Endothelial cell (in vitro differentiated cells): ENCODE data around the gene HLA-DQB1. TPM values are rescaled to one million over a fixed set of nuclear protein-coding genes. Genes with fewer than 3 reads are reported as not detected.

Source experiments
- DNase-seq: peaks from one replicate; pipeline ENCODE4 v3.0.0; 2021; ENCODE audit warnings: low spot score
- H3K27ac Mint-ChIP-seq: one replicate; pipeline ENCODE4 v1.8.0; 2021; ENCODE audit warnings: mixed read lengths, inconsistent platforms; ENCODE audit not compliant: unreplicated experiment
- H3K27me3 Mint-ChIP-seq: one replicate; pipeline ENCODE4 v1.8.0; 2021; ENCODE audit warnings: mild to moderate bottlenecking, moderate library complexity, mixed read lengths, inconsistent platforms; ENCODE audit not compliant: unreplicated experiment
- H3K36me3 Mint-ChIP-seq: one replicate; pipeline ENCODE4 v1.8.0; 2021; ENCODE audit warnings: mild to moderate bottlenecking, low read depth, mixed read lengths, inconsistent platforms; ENCODE audit not compliant: unreplicated experiment
- H3K4me1 Mint-ChIP-seq: one replicate; pipeline ENCODE4 v1.8.0; 2021; ENCODE audit warnings: mild to moderate bottlenecking, mixed read lengths, inconsistent platforms; ENCODE audit not compliant: unreplicated experiment
- H3K4me3 Mint-ChIP-seq: one replicate; pipeline ENCODE4 v1.8.0; 2021; ENCODE audit warnings: mild to moderate bottlenecking, mixed read lengths, inconsistent platforms; ENCODE audit not compliant: unreplicated experiment
- H3K9me3 Mint-ChIP-seq: one replicate; pipeline ENCODE4 v1.8.0; 2021; ENCODE audit warnings: mixed read lengths, inconsistent platforms; ENCODE audit not compliant: unreplicated experiment
- CTCF ChIP-seq: fragments of 200-600 bp; sonication (generic); IDR thresholded peaks from one replicate; pipeline ENCODE4 v1.5.0; 2021; ENCODE audit warnings: antibody characterized with exemption; ENCODE audit not compliant: unreplicated experiment
- total RNA-seq: library from RNA; stranded (reverse); fragmentation: NEBNext Ultra II Directional; extraction: Animal tissue kit (Norgen Biotek cat#: 25700); gene quantifications from one replicate; pipeline ENCODE4 v1.2.1, GENCODE V29; 2021; ENCODE audit not compliant: unreplicated experiment

The HLA-DQB1 gene
- total RNA-seq, 1 donor from 2014 or later = 22.0 TPM

- H3K4me1 Mint-ChIP-seq = no peaks in the 10 kb centered on the region
- no peaks in the 10 kb centered on the region for H3K36me3 Mint-ChIP-seq
- no peak overlapping the region for H3K4me3 Mint-ChIP-seq
- no peak overlapping the region for H3K27ac Mint-ChIP-seq
- no peaks in the 10 kb centered on the region for H3K27me3 Mint-ChIP-seq
- H3K9me3 Mint-ChIP-seq = no peaks in the 10 kb centered on the region
- TF ChIP-seq CTCF = no peak
- no peak for DNase-seq
Measured at GRCh38 chr6:32625137-32625536, 41.3 kb downstream of the HLA-DQB1 start.

GRCh38 chr6:32624565-32624964, 41.9 kb downstream of the HLA-DQB1 start:
- no peak overlapping the region for H3K4me3 Mint-ChIP-seq
- H3K27ac Mint-ChIP-seq = no peak overlapping the region
- no peaks in the 10 kb centered on the region for H3K9me3 Mint-ChIP-seq
- no peaks in the 10 kb centered on the region for H3K27me3 Mint-ChIP-seq
- no peak for DNase-seq
- no peaks in the 10 kb centered on the region for H3K36me3 Mint-ChIP-seq
- TF ChIP-seq CTCF = no peak
- H3K4me1 Mint-ChIP-seq = no peaks in the 10 kb centered on the region

- H3K4me1 Mint-ChIP-seq = no peaks in the 10 kb centered on the region
- H3K4me3 Mint-ChIP-seq = no peak overlapping the region
- no peak for DNase-seq
- no peaks in the 10 kb centered on the region for H3K36me3 Mint-ChIP-seq
- TF ChIP-seq CTCF = no peak
- H3K27me3 Mint-ChIP-seq = no peaks in the 10 kb centered on the region
- H3K27ac Mint-ChIP-seq = no peak overlapping the region
- no peaks in the 10 kb centered on the region for H3K9me3 Mint-ChIP-seq
Measured at GRCh38 chr6:32623693-32624092, 42.8 kb downstream of the HLA-DQB1 start.

- H3K4me3 Mint-ChIP-seq = no peak overlapping the region
- DNase-seq = peak; percentile 7
- no peaks in the 10 kb centered on the region for H3K27me3 Mint-ChIP-seq
Measured at GRCh38 chr6:32622545-32623401, 43.7 kb downstream of the HLA-DQB1 start.

More at GRCh38 chr6:32622545-32623401, 43.7 kb downstream of the HLA-DQB1 start:
- Mint-ChIP-seq H3K9me3 (no peaks in the 10 kb centered on the region), H3K36me3 (no peaks in the 10 kb centered on the region), H3K27ac (no peak overlapping the region), H3K4me1 (no peaks in the 10 kb centered on the region)
- TF ChIP-seq CTCF = no peak
